Ecto neural progenitor cell (in vitro differentiated cells): ENCODE data around the gene CYTH4.

ENCODE experiments used
- DNase-seq: peaks from one replicate; pipeline ENCODE4 v3.0.0-alpha.2; 2018; ENCODE audit warnings: low spot score

Gene CYTH4

DNA sequence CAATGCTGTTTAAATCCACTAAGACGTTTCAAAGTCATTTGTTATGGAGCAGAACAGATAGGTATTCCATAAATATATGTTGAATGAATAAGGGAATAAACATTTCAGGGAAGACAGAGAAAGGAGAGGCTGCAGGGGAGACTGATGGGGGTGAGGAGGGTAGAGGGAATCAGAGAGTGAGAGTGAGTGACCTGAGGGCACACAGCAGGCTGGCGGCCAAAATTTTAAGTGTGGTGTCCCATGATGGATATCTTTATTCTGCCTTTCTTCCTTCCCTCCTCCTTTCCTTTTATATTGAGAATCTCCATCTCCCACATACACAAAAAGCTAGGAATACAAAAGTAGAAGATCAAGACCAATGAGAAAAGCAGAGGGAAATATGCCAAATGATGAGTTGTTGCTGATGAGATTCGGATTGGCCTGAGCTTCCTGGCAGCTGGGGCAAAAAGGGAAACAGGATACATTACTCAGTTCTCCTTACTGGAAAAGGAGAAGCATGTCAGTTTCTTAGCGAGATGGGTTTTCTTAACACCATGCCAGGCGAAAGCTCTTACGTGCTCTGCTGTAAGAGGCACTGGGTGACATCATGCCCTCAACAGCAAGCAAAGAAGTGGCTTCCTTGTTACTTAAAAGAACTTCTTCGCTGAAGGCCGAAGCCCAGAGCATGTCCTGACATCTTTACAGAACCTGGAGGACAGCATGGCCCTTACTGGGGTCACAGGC lies 11.2 kb upstream of the CYTH4 start:
- DNase-seq: no peak

DNA sequence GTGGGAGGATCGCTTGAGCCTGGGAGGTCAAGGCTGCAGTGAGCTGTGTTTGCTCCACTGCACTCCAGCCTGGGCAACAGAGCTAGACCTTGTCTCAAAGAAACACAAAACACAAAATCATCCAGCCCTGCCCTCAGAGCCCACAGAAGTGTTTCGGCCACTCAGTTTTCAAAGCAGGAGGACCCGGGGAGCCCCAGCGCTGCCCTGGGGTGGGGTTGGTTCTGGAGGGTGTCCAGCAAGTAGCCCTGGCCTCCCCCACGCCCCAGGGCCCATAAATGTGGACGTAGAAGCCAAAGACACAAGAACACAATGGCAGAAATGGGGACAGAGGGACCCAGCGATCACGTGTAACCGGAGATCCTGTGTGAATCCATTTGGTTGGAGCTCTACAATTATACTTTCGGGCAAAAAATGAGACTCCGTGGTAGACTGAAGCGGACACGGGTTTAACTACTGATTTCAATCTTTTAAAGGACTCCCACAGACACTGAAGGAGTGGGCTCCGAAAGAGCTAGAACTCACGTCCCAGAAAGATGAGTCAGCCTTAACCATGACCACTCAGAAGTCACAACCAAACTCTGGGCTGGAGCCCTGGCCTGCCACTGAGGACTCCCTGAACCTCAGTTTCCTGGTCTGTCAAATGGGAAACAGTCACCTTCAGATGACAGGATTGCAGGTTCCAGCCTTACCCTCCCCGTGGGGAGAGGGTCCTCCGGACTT lies 9.0 kb upstream of the CYTH4 start:
- no peak for DNase-seq

DNA sequence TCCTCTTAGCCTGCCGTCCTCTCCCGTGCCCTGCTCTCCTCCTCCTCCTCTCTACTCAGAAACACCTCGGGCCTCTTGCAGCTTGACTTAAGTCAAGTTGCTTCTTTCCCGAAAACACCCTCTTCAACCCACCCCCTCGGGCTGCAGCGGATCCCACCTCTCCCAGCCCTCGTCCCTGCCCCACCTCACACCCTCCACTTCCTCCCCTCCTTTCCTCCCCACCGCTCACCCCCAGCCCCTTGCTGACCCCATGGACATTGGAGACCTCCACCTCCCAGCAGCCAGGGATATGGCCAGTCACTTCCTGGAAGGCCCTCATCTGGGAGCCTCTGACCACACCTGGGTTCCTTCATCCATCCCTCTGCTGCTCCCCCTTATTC lies 8.5 kb upstream of the CYTH4 start:
- no peak for DNase-seq

DNA sequence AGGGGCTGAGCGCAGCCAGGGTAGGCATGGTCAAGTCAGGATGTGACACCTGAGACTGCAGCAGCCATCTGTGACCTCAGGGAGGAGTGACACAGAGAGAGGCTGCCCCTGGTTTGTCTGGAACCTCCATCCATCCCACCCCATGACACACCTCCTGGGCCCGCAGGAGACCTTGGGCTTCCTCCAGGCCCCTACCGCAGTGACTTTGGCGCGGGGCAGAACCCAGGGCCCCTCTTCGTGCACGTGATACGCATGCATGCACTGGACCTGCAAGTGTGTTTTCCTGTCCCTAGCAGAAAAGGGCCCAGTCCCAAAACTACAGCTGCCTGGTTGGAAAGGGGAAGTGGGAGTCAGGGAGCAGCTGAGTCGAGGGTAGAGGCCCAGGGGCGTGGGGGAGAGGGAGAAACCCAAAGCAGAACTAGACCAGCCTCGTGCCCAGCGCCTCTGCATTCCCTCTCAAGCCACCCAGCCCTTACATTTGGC lies 7.9 kb upstream of the CYTH4 start:
- DNase-seq: no peak

DNA sequence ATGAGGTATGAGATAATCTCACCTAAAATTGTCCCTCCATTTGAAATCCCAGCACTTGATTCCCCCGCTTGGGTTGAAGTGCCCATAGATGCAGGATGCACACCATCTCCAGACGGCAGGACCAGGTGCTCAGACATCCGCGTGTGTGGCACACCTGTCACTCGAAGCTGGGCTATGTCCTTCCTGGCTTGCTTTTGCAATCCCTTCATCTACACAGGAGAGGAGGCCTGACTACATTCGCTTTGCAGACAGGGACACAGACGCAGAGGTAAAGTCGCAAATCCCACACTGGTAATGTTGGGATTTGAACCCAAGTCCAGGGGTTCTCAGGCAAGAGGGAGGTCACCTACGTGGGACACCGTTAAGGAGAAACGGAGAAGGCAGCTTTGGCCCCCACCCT lies 7.2 kb upstream of the CYTH4 start:
- DNase-seq: no peak

DNA sequence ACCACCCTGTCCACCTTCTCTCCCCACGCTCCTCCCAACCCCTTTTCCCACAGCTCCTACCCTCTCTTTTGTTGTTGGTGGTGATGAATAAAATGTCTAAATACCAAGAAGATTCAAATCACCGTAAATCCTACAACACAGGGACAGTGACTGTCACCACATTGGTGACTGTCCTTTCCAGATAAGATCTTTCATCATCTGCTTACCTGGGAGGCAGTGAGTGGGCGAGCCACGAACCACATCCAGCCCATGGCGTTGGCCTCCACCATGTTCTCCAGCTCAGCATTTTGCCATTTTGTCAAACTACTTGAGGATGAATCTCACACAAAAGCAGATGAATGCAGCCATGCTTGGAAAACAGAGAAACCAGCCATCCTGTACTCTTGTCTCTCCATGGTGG lies 6.7 kb upstream of the CYTH4 start:
- no peak for DNase-seq

DNA sequence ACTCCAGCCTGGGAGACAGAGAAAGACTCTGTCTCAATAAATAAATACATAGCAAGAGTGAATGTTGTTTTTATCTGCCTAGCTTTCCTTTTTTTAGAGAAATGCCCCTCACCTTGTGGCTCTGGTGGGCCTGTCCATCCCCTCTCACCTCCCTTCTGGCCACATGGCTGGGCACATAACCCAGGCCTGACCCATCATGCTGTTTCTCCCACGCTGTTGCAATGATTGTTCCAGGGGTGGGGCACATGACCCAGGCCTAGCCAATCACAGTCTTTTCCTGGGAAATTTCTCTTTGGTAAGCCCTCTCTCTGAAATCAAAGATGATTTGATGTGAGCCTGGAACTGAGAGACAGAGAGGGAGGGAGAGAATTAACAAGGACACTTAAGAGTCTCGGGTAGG lies 5.5 kb upstream of the CYTH4 start:
- DNase-seq: no peak

DNA sequence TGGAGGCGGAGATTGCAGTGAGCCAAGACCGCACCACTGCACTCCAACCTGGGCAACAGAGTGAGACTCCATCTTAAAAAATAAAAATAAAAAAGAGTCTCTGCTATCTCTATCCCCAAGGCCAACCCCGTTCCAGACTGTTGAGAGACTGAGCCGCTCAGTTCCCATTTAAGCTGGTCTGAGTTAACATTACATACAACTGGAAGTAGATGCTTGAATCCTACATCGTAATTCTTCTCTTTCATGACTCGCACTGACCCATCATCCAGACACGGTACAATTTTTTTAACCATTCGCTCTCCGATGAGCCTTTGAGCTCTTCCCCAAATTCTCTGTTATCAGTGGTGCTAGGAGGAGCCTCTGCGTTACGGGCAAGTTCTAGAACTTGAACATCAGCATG lies 4.9 kb upstream of the CYTH4 start:
- DNase-seq: no peak

DNA sequence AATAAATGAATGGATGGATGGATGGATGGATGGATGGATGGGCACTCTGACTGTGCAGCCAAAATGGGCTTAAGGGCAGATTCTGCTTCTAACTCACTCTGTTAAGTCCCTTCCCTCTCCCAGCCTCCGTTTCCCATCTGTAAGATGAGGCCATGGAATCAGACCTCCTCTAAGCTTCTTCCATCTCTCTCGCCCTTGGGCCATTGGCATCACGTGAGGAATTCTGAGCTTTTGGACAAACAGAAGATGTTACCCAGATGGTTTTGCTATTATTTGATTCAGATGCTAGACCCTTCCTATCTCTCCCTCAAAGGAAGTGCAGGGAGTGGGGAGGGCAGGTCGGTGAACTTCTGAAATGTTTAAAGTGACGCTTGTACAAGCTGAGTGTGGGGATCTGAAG lies 4.0 kb upstream of the CYTH4 start:
- DNase-seq: no peak

DNA sequence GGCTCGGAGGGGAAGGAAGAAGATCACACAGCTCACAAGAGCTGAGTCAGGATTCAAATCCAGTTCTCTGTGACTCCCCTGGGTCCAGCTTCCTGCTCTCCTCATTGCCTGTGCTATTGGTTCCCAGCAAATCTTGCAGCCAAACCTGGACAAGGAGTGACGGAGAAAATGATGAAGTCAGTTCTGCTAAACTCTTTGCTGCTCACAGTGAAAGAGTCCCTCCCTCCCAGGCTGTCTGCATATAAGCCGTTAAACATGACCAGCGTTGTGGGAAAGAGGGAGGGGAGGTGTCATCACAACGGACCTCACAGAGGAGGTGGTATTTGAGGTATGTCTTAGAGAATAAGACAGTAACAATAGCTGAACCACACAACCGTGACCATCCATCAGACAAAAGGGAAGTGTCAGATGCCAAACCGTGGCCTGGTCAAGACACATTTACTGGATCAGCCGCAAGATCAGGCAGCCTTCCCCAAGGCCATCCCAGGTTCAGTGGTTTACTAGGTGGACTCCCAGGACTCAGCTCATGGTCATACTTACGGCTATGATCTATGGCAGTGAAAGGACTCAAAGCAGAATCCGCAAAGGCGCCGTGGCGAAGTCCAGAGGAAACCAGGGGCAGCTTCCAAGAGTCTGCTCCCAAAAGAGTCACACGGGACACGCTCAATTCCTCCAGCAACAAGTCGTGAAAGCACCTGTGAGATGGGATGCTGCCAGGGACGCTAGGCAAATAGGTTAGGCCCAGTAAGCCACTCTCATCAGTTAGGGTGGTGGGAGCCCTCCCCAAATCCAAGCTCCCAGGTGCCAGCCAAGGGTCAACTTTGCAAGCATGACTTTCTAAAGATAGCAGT lies 2.8 kb upstream of the CYTH4 start:
- no peak for DNase-seq

DNA sequence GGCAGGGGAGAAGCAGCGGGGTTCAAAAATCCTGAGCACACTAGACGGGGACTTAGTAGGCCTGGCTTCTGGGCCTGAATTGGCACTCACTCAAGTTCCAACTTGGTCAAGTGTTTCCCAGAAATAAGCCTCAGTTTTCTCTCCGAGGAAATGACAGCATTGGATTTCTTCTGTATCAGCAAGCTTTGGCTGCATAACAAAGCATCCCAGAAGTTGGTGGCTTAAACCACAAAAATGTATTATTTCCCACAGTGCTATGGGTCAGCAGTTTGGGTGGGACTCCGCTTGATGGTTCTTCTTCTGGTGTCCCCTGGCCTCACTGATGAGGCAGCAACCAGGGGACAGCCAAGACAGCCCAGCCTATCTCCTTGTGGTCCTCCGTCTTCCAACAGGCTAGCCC lies 1.6 kb upstream of the CYTH4 start:
- DNase-seq: no peak

DNA sequence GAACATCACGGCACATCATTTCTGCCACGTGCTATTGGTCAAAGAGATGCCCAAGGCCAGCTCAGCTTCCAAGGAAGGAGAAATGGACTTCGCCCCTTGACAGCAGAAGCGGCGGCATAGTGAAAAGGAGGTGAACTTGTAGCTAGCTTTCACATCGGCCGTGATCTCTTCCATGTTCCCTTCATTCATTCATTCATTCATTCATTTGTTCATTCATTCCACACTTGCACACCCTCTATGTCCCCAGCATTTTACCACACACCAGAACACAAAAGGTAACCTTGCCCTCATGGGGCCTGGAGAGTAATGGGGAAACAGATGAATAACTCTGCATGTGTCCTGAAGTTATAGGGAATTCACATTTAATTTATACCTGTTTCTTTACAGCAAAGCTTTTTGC lies 1.1 kb upstream of the CYTH4 start:
- DNase-seq: no peak

DNA sequence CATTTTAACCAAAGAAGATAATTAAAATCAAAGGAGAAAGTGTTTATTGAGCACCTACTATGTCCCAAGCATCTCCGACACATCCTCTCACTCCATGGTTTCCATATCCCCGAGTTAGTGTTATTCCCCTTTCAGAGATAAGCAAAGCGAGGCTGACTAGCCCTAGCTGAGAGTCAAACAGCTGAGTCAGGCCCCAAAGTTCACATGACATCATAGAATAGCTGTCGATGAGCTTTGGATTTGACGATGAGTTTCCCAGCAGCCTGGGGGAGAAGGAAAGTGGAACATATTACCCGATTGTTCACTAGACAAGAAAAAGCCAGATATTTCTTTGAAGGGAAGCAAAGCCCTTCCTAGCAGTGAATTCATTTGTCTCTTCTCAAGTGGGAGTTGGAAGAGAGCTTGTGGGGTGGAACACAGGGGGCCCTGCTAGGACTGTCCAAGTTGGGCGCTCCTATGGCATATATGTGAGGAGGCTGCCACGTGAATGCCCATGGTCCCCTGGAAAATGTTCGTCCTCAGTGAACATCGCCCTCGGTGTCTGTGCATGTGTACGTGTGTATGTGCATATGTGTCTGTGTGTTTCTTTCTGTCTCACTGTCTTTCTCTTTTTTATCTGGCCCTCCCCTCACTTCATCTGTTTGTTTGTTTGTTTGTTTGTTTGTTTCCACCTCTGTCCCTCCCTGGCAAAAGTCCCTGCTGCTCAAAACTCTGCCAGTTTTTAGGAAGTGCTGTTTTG lies 493 bp upstream of the CYTH4 start:
- no peak for DNase-seq

DNA sequence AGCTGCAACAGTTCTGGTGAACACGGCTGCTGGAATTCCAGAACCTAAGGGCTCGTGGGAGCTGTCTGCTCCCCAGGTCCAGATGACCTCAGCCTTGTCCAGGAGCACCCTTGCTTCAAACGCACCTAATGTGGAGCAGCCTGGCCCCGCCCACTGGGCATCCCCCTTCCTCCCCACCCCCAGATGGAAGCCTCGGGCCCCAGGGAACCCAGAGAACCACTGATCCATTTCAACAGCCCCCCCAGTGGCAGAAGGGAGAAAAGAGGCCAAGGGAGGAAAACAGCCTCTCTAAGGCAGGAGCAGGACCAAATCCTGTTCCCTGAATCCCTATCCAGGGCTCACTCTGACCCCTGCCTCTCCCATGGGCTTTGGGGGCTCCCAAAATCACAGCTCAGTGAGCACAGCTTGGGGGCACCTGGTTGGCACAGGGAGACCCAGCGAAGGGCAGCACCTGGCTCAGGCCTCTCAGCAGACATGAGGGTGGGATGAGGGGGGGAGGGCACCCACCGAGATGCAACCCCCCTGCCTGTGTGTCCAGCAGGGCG lies 1.2 kb downstream of the CYTH4 start:
- no peak for DNase-seq

DNA sequence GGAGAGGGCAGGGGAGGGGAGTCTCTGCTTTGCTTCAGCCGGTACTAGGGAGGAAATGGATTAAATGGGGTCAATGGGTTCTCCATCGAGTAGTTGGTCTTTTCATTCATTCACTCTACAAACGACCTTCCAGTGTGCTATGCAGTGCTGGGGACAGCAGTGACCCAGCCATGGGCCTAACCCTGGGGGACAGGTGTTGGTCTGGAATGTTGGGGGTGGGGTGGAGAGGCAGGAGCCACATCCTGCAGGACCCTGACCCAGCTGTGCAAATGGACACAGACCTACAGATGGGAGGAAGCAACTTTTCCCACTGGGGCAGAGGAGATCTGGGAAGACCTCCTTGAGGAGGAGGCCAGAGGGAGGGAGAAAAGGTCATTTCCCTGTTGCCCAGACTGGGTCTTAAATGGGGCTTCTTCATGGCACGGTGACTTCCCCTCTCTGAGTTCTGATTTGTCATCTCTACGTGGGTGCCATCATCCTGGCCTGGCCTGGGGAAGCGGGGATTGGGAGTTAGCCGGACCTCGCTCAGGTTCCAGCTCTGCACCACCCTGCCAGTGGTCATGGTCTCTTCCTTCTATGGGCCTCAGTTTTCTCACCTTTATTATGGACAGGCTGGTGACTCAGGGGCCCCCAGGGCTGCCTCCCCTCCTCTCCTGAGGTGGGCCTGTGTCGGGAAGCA lies 2.0 kb downstream of the CYTH4 start:
- no peak for DNase-seq

DNA sequence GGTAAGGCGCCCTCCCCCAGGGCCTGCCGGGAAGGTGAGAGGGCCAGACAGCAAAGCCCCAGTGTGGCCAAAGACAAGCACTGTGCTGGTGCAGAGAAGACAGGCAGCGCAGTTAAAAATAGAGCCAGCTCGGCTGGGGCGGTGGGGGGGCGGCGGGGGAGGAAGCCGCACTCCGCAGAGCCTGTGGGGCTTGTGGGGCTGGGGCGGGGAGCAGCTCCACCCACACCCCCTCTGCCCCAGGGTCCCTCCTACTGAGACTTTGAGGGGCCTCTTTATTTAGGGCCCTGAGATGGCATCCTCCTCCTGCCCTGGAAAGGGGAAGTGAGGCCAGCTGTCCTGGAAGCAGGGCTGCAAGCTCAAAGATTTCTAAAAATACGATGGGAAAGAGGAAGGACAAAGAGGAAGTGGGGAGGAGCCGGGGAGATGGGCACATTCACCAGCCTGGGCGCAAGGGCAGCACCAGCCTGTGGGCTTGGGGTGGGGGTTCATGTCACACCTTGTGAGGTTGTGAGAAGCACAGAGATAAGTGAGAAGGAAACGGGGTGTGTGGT lies 2.6 kb downstream of the CYTH4 start:
- no peak for DNase-seq

DNA sequence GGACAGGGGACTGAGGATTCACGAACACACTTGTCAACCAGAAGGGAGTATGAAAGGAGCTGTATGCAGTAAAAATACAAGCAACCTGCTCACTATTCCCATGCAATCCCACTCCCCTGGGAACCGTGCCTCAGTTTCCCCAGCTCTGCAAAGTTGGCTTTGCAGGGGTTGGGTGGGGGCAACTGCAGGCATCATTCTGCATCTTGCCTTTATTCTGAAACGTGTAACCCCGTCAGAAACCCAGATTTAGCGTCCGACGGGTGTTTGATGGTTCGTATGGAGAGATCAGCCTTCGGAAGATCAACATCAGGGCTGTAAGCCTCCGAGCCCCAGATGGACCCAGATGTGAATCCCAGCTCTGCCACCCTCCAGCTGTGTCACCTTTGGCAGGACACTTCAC lies 3.6 kb downstream of the CYTH4 start:
- DNase-seq: no peak

DNA sequence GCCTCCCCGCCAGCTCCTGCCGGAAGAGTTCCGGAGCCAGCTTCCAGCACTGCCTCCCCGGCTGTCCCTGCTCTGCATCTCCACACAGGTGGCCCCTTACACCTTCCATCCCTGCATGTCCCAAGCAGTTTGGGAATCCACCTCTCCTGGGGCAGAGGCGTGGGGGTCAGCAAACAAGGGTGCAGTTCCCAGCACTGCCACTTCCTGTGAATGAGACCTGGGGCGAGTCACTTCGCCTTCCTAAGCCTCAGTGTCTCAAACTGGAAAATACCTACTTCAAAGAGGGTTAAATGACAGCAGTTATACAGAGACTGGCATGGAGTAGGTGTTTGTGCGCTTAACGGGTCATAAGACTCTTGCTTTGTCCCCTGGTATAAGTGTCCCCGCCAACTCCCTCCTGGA lies 5.2 kb downstream of the CYTH4 start:
- no peak for DNase-seq

DNA sequence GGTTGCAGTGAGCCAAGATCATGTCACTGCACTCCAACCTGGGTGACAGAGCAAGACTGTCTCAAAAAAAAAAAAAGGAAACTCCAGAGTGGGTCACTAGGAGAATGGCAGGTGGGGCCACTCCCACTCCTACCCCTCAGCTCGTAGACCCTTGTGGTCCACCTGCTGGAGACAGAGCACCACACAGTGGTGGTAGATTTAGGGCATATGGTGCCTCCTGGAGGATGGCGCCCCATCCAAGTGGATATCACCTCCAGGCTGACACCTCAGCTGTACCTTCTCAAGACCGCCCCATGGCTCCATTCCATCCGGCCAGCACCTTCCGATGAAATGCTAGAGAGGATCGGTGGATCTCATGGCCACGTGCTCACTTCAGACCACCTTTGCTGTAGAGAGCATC lies 6.2 kb downstream of the CYTH4 start:
- DNase-seq: no peak

DNA sequence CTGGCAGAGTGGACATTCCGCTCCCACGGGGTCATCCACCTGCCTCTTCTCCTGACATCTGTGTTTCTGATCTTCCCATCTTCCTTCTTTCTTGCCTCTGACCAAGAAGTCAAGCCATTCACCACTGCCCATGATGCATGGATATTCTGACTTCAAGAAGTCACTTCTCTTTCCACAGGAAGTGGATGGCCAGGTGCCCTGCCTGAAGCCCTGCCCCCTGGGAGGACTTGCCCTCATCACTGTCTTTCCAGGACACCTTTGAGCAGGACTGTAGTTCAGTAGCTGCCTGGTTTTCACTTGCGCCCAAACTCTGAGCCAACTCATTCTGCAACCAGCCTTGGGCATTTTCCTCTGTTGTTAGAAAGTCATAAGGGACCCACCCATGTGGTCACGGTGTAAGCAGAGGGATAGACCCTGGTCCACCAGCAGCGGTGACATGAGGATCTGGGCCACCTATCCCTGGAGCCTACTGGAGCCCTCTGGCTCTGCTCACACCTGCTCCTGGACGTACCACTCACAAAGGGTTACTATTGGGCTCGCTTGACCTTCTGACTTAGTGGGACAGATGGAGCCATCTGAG lies 6.9 kb downstream of the CYTH4 start:
- DNase-seq: no peak

DNA sequence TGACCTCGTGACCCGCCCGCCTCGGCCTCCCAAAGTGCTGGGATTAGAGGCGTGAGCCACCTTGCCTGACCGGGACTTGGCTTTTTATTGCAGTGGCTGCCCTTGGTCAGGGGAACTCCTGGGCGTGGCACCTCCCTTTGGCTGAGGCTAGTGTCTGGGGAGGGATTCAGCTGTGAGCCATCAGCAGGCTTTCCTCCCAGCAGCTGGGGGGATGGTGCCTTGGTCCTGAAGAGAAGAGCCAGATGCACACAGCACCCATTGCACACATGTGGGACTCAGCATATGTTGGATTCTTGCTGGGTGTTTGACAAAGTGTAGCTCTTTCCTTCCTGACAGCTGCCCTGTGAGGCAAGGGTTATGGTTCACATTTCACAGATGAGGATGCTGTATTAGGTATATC lies 8.4 kb downstream of the CYTH4 start:
- no peak for DNase-seq
